HuH-7.5 (cell line): Measurements from ENCODE around the gene ITGA2B.
"Not testable (repeated sequence)": the region's sequence is repeated elsewhere in the genome, so short reads cannot be mapped to it uniquely, and the experiment has no call there.

ENCODE experiments used
- DNase-seq: peaks from one replicate; pipeline ENCODE4 v3.0.0; 2011; ENCODE audit warnings: low spot score

Gene ITGA2B

DNA sequence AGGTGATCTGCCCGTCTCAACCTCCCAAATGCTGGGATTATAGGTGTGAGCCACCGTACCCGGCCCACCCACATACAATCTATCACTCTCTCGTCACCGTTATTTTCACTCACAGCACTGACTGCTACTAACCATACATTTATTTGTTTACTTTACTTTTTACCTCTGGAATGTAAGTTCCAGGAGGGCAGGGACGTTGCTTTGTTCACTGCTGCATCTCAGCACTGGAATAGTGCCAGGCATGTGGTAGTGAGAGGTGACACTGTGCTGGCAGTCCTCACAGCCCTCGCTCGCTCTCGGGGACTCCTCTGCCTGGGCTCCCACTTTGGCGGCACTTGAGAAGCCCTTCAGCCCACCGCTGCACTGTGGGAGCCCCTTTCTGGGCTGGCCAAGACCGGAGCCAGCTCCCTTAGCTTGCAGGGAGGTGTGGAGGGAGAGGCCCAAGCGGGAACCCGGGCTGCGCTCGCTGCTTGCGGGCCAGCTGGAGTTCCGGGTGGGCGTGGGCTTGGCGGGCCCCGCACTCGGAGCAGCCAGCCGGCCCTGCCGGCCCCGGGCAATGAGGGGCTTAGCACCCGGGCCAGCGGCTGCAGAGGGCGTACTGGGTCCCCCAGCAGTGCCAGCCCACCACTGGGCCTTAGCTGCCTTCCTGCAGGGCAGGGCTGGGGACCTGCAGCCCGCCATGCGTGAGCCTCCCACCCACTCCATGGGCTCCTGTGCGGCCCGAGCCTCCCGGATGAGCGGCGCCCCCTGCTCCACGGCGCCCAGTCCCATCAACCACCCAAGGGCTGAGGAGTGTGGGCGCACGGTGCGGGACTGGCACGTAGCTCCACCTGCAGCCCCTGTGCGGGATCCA lies 20.8 kb downstream of the ITGA2B start:
- DNase-seq = not testable (repeated sequence)

DNA sequence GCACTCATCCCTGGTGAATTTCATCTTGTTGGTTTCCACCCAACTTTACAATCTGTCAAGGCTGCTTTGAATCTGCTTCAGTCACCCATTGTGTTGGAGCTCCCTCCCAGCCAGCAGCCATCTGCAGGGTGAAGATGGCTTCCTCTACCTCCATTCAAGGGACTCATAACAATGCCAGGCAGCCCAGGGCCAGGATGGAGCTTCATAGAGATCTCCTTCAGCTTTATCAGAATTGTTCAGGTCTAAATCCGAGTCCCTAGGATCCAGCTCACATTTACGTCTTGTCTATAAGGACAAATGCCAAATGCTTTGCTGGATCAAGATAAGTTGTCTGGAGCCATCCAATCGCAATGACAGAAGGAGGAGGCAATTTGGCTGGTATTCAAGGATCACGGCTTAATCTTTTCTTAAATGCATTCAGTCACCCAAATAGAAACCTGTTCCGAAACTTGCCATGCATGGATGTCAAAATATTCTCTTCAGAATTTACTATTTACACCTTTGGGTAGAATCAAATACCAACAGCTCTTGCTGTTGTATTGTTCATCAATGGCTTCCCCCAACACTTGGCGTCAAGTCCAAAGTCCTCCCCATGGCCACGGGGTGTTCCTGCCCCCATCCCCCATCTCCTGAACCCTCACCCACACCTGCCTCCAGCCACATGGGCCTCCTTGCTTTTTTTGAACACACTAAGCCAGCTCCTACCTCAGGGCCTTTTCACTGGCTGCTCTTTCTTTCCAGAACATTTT lies 22.0 kb downstream of the ITGA2B start:
- no peak for DNase-seq

DNA sequence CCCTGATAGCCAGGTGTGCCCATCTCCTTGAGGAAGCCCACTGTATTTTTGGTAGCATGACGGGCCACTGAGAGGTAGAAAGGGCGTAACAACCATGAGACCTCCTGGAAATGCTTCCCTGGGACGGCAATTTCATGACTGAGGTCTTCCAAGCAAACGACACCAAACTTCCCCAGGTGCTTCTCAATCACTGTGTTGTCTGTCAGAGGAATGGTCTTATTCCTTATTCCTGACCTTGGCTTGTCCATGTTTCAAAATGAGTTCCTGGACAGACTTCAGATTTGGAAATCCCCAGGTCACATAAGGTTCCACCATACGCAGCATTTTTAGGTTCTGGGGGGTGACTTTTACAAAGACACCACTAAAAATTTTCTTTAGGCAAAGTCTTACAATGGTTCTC lies 24.4 kb downstream of the ITGA2B start:
- DNase-seq = not testable (repeated sequence)

DNA sequence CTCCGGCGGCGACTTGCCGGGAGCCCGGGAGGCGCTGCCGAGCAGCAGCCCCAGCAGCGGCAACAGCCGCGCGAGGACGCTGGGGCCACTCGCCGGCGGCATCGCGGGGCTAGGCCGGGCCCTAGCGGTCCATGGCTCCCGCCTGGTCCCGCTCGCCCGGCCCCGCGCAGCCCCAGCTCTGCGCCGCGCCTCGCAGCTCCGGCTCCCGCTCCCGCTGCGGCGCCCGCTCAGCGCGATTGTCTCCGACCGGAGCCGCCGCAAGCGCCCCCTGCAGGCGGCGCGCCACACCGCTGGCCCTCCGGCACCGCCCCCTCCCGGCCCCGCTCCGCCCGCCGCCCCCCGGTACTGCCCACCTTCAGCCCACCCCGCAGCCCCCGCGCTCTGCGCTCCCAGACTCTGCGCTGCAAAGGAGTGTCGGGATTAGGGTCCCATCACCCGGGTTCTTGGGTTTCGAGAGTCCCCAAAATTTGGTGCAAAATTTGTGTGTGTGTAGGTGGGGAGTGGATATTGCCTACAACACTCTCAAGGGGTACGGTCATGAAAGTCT lies 25.8 kb downstream of the ITGA2B start, which contains the start of gene FAM171A2:
Gene FAM171A2 (minus strand): TSS at position 241 of the 547 bp plus-strand sequence. CDS start 139 bp downstream, at position 102.
- DNase-seq = peak; percentile 76

DNA sequence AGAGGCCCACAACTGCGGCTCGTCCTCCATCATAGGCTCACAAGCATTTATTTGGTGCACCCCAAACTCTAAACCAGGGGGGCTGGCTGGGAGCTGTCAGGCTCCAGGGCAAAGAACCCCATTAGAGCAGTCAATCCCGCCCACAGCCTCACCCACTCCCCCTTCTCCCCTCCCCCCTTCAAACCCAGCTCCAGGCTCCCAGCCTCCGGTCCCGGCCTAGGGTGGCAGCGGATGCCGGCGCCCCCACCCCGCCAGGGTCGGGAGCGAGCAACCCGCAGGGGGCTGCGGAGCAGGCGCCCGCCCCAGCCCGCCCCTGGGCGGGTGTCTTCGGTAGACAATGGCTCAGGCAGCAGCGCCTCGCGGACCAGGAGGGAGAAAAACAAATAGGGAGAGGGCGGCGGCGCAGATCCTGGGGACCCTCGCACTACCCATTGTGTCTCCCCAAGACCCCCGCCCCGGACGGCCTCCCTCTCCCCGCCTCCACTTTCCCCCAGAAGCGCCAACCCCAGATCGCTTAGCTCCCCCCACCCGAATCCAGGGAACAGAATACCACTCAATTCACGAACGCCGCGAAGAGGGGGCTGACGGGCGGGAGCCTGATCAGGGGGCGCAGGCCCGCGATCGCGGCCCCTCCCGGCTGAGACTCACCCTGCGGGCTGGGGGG lies 26.4 kb downstream of the ITGA2B start:
- DNase-seq = peak; percentile 71

DNA sequence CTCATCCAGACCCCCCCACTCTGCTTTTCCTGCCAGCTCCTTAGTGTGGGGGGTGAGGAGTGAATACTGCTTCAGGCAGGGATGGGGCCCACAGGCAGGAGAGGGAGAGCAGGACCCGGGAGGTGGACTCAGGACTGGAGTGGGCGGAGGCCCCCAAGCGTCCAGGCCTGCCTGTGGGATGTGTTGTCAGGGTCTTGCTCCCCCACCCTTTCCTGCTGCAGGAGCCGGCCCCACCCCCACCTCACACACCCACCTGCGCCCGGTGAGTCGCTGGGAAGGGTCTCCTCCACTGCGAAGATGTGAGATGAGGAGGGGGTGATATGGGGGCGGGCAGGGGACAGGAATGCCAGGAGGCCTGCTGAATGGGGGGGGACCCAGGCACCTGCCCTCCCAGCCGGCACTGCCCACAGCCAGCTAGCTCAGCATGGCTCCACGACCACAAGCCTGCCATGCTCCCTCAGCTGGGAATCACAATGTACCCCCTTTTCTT lies 26.9 kb downstream of the ITGA2B start:
- DNase-seq = no peak

DNA sequence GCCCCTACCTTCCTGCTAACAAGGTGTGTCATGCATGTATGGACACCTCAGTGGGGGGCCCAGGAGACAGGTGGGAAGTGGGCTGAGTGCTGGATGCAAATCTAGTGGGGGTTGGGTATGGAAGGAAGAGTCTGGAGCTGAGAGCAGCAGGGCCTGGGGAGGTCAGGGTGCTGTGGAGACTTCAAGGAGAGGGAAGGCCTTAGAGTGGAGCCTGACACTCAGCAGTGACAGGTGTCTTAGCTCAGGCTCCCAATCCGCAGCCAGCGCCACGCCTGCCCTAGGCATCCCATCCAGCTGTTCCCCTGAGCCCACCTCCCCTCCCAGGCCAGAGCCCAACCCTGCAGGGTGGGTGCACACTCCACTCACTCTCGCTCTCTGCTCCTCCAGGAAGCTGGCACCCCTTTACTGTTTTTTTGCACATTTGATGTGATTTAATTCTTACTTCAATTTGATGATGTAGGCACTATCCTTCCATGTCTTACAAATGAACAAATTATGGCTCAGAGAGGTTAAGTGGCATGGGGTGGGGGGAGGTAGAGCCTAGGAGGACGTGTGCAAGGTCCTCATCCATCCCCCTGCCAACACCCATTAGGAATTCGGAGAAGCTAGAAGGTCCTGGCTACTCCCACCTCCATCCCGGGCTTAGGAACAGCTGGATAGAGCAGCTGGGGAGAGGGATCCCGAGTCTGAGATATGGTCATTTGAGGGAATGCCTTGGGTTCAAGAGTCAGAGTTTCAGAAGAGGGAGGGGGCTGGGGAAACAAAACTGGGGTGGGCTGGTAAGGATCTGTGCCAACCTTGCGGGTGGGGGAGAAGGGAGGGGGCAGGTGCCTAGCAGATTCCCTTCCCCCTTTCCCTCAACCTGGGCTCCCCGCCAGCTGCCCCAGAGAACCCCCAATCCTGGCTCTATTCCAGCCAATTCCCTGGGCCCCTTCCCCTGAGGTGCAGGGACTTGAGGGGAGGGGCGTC lies 27.9 kb downstream of the ITGA2B start:
- no peak for DNase-seq

DNA sequence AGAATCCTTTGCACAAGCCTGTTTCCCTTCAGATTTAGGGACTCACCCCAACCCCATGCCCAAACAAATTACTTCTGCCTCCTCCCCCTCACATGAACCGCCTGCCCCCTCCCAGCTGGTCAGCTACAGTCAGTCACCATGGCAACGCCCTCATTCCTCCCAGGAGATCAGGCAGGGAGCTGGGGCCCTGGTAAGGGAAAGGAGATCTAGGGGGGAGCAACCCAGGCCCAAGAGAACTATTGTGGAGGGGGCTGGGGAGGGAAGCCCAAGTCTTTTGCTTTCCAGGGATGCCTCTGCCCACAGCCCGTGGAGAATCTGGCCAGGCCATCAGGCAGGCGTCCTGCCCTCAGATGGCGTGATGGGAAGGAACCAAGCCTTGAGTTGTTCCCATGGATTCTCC lies 28.6 kb downstream of the ITGA2B start:
- no peak for DNase-seq

DNA sequence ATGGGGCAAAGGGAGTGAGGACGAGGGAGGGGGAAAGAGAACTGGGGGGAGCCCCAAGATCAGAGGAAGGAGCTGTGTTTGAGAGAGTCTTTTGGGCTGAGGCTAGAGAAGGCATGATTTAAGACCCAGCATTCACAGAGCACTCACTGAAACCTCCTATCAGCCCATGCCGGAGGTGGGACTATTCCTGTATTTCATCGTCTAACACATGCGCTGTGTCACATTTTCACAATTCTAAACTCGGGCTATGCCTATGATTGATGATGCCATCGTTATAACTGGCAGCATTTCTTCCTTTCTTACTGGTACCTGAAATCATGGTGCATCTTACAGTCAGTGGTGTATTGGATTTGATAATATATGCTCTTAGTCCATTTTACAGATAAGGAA lies 29.3 kb downstream of the ITGA2B start:
- DNase-seq = no peak

DNA sequence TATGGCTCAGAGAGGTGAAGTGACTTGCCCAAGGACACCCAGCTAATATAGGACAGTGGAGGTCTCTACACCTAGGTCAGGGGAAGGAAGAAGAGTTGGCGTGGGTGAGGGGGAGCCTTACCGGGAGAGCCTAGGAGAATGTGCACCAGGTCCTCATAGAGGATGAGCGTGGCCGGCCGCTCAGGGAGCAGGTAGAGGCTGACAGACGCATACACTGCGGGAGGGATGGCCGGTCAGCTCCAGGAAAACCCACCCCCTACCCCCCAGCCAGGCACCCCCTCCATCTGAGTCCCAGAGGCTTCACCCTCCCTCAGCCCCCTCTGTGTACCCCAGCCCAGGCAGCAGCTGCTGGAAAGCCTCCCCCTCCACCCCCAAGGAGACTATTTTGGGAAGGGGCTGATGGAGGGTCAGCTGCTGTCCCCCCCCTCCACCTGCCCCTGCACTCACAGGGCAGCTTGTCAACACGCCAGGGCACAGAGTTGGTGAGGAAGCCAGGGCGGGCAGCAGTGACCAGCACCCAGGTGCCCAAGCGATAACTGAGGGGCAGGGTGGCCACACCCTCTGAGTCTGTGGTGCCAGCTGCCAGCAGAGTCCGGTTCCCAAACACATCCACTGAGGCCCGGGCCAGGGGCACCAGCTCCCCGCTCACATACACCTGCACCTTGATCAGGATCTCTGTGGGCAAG lies 29.8 kb downstream of the ITGA2B start:
- no peak for DNase-seq

DNA sequence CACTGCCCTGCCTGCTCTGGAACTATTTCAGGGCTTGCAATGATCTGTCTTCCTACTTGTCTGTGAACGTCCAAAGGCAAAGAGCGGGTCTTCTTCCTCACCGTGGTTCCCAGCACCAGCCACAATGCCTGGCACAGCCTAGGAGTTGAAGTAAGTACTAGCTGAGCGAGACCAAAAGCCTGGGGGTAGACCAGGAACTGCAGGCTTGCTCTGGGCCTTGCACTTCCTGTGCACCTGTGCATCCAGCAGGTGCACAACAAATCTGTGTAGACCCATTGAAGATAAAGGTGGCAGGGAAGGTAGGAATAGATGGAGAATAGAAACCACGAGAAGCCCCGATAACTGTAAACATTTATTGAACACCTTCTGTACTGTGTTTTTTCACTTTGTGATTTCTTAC lies 30.4 kb downstream of the ITGA2B start:
- DNase-seq = no peak

DNA sequence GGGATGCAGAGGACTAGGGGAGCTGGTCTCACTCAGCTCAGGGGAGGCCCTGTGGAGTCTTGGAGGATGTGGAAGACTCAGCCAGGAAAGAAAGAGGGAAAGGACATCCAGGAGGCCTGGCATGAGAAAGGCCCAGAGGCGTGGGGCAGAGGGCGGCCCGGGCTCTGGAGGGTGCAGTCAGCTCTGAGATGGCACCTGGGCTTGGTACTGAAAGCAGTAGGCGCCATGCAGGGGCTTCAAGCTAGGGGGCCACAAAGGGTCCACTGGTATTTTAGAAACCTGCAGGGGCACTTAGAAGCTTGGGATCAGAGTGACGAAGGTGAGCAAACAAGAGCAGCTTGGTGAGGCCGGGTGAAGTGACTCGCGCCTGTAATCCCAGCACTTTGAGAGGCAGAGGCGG lies 31.4 kb downstream of the ITGA2B start:
- DNase-seq = no peak

DNA sequence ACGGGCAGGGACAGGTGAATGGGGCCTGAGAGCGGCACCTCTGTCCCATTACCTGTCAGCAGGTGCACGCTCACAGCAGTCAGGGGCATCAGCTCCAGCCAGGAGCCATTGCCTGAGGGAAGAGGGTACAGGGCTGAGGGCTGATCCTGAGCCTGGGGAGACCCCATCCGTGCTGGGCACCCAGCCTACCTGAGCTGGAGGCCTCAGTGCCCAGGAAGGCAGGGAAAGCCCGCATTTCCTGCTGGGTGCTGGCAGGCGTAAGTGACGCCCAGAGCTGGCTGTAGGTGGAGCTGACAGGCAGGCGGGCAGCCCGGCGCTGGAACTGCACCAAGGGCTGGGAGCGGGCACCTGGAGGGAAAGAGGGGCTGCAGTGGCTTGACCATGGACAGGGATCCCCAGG lies 33.2 kb downstream of the ITGA2B start:
- DNase-seq = no peak

DNA sequence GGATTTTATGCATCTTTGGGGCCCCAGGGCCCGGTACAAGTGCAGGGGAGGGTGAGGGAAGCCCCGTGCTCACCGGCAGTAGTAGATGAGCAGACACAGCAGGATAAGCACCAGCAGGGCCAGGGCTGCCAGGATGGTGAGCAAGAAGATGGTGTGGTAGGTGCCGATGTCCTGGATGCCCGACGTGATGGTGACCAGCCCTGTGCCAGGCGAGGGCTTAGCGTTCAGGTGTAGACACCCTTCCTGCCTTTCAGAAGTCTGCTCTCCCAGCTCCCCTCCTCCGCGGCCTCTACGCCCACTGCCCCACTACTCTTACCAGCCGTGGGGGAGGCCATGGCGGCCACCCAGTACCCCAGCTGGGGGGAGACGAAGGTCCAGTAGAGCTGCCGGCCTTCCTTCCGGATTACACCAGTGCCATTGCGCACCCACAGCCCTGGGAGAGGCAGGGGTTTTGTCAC lies 33.8 kb downstream of the ITGA2B start:
- DNase-seq = no peak

DNA sequence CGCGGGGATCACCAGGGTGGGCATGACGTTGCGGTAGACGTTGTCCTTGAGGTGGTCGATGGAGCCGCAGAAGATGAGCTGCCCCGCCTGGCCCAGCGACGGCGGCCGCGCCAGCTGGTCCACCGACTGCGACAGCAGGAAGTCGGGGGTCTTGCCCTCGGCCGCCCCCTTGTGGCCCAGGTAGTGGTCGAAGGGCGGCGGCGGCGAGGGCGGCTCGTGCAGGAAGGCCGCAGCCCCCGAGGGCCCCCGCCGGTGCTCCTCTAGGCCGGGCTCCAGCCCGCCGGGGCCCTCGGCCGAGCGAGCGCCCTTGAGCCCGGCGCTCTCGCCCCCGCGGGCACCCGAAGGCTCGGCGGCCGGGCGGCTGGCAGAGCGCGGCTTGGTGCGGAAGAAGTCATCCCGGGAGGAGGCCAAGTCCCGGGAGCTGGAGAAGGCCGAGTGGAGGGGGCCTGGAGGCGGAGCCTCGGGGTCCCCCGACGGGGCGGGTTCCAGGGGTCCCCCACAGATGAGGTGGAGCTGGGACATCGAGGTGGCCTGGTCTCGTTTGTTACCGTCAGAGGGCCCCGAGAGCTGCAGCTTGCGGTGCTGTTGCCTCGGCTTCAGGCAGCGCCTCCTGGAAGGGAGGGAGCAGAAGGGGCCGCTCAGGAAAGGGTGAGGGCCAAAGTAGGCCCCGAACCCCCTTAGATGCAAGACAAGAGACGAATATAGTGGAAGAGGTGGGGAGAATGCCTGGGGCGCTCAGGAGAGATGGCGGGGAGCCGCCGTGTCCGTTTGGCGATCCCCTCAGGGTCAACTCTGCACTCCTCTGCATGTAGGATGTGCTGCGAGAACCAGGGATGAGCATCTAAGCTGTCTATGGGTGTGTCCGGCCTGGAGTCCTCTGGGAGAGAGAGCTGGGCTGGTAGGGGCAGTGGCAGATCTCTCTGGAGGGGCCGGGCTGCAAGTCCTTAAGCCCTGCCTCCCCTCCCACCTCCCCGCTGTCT lies 34.6 kb downstream of the ITGA2B start:
- peak; percentile 93 for DNase-seq

DNA sequence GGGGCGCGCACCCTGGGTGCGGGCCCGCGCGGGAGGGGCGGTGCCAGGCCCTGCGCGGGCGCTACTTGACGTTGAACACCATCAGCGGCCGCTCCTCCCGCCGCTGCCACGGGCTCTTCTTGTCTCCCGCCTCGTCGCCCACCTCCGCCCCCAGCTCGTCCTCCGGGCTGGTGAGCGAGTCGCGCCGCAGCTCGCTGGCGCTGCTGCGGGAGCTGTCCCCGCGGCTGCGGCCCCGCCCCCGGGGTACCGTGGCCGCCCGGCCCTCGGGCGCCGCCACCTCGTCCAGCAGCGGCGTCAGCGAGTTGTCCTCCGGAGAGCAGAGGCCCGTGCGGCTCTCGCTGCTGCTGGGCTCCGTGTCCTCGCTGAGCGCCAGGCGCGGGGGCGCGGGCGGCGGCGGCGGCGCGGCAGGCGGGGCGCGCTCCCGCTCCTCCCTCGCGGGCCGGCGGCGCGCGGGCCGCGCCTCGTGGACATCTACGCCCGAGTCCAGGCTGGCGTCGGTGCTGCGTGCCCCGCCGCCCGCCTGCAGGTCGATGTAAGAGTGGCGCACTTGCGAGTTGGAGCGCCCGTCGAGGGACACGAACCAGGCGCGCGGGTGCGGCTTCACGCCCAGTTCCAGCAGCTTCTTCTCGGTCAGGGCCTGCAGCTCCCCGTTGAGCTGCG lies 35.6 kb downstream of the ITGA2B start:
- peak; percentile 68 for DNase-seq

DNA sequence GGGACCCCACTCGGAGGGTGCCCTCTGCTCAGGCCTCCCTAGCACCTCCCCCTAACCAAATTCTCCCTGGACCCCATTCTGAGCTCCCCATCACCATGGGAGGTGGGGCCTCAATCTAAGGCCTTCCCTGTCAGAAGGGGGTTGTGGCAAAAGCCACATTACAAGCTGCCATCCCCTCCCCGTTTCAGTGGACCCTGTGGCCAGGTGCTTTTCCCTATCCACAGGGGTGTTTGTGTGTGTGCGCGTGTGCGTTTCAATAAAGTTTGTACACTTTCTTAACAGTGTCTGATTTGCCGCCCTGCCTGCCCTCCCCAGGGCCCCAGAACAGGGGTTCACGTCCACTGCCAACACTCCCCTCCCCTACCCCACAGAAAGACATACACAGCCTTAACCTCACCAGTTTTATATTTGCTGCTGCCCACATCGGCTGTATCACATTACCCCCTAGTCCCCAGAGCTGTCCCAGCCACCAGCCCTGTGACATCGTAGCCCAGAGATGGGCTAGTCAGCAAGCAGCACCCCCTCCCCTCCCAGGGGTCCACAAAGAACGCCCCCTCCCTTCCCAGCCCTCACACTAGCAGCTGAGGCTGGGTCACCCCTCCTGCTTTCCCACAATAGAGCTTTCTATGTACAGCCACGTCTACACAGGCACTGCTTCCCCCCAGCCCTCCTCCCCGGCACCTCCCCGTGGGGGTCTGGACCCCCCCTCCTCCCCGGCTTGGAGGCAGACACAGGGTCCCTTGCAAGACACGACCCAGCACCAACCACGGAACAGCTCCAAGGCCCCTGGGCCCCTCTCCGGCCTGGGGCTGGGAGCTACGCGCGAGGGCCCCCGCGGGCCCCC lies 36.4 kb downstream of the ITGA2B start:
- no peak for DNase-seq
